ENCODE data around the gene GNB1L.

- TF ChIP-seq CTCF (IDR thresholded peaks at IDR 0.05) (no peak), EP300 (IDR thresholded peaks at IDR 0.05) (no peak), POLR2AphosphoS5 (IDR thresholded peaks at IDR 0.05) (no peak)
Measured at GRCh38 chr22:19898831-19899567, 44.3 kb upstream of the GNB1L start.
